Activated CD8-positive, alpha-beta memory T cell treated with anti-CD3 and anti-CD28 coated beads for 36 hours (primary cell): ENCODE measurements around the gene GPR155. TPM values are rescaled to one million over a fixed set of nuclear protein-coding genes. Genes with fewer than 3 reads are reported as not detected.

Experiments
- CTCF ChIA-PET: fragments of 350-600 bp; sonication (Branson Sonifier 250); formaldehyde crosslinking; loops from one replicate; lab custom pipeline; 2021; ENCODE audit warnings: antibody characterized with exemption; lab: Charles Lee
- POLR2A ChIA-PET: fragments of 350-600 bp; sonication (Branson Sonifier 250); formaldehyde crosslinking; loops from one replicate; lab custom pipeline; 2021; ENCODE audit warnings: antibody characterized with exemption; lab: Charles Lee
- total RNA-seq, 2 experiments: library from RNA; stranded (reverse); gene quantifications; one replicate each; pipeline ENCODE4 v1.2.3, GENCODE V29; 2021

Gene GPR155
- total RNA-seq: 1 to 10 TPM; 4.5 to 8.2 TPM

GRCh38 chr2:174486563-174487107 lies at the start of gene GPR155:
Gene GPR155 (minus strand): TSS chr2:174487029. CDS start chr2:174481956, 5,073 bp downstream.
- POLR2A ChIA-PET: interaction anchor here (0.6 to 1.1 kb wide), 2 partner anchors 60 to 266 kb away, joined by 4 read pairs; no protein-coding TSS in a partner anchor
- CTCF ChIA-PET: interaction anchor here (1.2 to 4.9 kb wide), 3 partner anchors 24 to 201 kb away, joined by 3 to 23 read pairs (median 4); no protein-coding TSS in a partner anchor

- POLR2A ChIA-PET: interaction anchor here (0.6 kb wide), 1 partner anchor 61 kb away, joined by 4 read pairs; no protein-coding TSS in a partner anchor
- CTCF ChIA-PET: interaction anchor here (1.4 to 1.7 kb wide), 3 partner anchors 11 to 73 kb away, joined by 3 to 5 read pairs (median 4); no protein-coding TSS in a partner anchor
Measured at GRCh38 chr2:174535757-174536703, 49.2 kb upstream of the GPR155 start.

- CTCF ChIA-PET: interaction anchor here (1.4 to 1.7 kb wide), 2 partner anchors 12 to 72 kb away, joined by 3 to 5 read pairs; no protein-coding TSS in a partner anchor
- POLR2A ChIA-PET: interaction anchor here (0.6 kb wide), 1 partner anchor 60 kb away, joined by 4 read pairs; no protein-coding TSS in a partner anchor
Measured at GRCh38 chr2:174535083-174535482, 48.3 kb upstream of the GPR155 start.

GRCh38 chr2:174529916-174530315 lies 43.1 kb upstream of the GPR155 start:
- CTCF ChIA-PET: no interaction called here
- POLR2A ChIA-PET: no interaction called here

GRCh38 chr2:174527959-174528358 lies 41.1 kb upstream of the GPR155 start:
- CTCF ChIA-PET: no interaction called here
- POLR2A ChIA-PET: interaction anchor here (0.7 kb wide), 1 partner anchor 67 kb away, joined by 3 read pairs; no protein-coding TSS in a partner anchor

- POLR2A ChIA-PET: no interaction called here
- CTCF ChIA-PET: no interaction called here
Measured at GRCh38 chr2:174527101-174527721, 40.4 kb upstream of the GPR155 start.

GRCh38 chr2:174524527-174524926 lies 37.7 kb upstream of the GPR155 start:
- POLR2A ChIA-PET: no interaction called here
- CTCF ChIA-PET: interaction anchor here (0.7 to 1.5 kb wide), 2 partner anchors 31 to 61 kb away, joined by 4 to 5 read pairs; no protein-coding TSS in a partner anchor

GRCh38 chr2:174522553-174522952 lies 35.7 kb upstream of the GPR155 start:
- CTCF ChIA-PET: interaction anchor here (2.1 kb wide), 1 partner anchor 59 kb away, joined by 10 read pairs; no protein-coding TSS in a partner anchor

GRCh38 chr2:174518395-174518794 lies 31.6 kb upstream of the GPR155 start:
- ChIA-PET POLR2A (no interaction called here), CTCF (interaction anchor here (0.7 kb wide), 1 partner anchor 33 kb away, joined by 3 read pairs; no protein-coding TSS in a partner anchor)

More at GRCh38 chr2:174522553-174522952, 35.7 kb upstream of the GPR155 start:
- POLR2A ChIA-PET: no interaction called here

- ChIA-PET POLR2A (no interaction called here), CTCF (no interaction called here)
Measured at GRCh38 chr2:174516501-174517378, 29.9 kb upstream of the GPR155 start.

GRCh38 chr2:174512345-174512744 lies 25.5 kb upstream of the GPR155 start:
- ChIA-PET POLR2A (no interaction called here), CTCF (no interaction called here)

GRCh38 chr2:174511580-174512260 lies 24.9 kb upstream of the GPR155 start:
- POLR2A ChIA-PET: no interaction called here
- CTCF ChIA-PET: no interaction called here

- ChIA-PET CTCF (no interaction called here), POLR2A (no interaction called here)
Measured at GRCh38 chr2:174510583-174511189, 23.9 kb upstream of the GPR155 start.

GRCh38 chr2:174503161-174503809 lies 16.5 kb upstream of the GPR155 start:
- CTCF ChIA-PET: interaction anchor here (1.0 kb wide), 1 partner anchor 14 kb away, joined by 3 read pairs; no protein-coding TSS in a partner anchor
- POLR2A ChIA-PET: interaction anchor here (0.6 kb wide), 1 partner anchor 10 kb away, joined by 3 read pairs; no protein-coding TSS in a partner anchor

GRCh38 chr2:174499371-174499770 lies 12.5 kb upstream of the GPR155 start:
- ChIA-PET POLR2A (no interaction called here), CTCF (interaction anchor here (2.2 kb wide), 1 partner anchor 37 kb away, joined by 5 read pairs; no protein-coding TSS in a partner anchor)

- POLR2A ChIA-PET: no interaction called here
- CTCF ChIA-PET: no interaction called here
Measured at GRCh38 chr2:174495365-174496012, 8.7 kb upstream of the GPR155 start.
